GM23248 (cell line): Measurements from ENCODE around the gene MCM3. TPM values are rescaled to one million over a fixed set of nuclear protein-coding genes. Genes with fewer than 3 reads are reported as not detected.
A peak's percentile ranks its signal among the peaks of the same experiment; 100 is the strongest.

Experiments used
- DNase-seq: peaks from one replicate; pipeline ENCODE4 v3.0.0-alpha.2; 2015
- H2AFZ ChIP-seq: fragments of 200-600 bp; sonication (generic); 2 replicates; pipeline ENCODE4 v1.6.1; 2016; ENCODE audit warnings: antibody characterized with exemption
- H3F3A ChIP-seq: fragments of 200-600 bp; sonication (generic); 2 replicates; pipeline ENCODE4 v1.6.1; 2016; ENCODE audit warnings: mild to moderate bottlenecking, antibody characterized with exemption, mixed run types; ENCODE audit not compliant: insufficient read depth
- H3K27ac ChIP-seq: fragments of 200-600 bp; sonication (generic); 2 replicates; pipeline ENCODE4 v1.5.1; 2016; ENCODE audit warnings: mild to moderate bottlenecking
- H3K27me3 ChIP-seq: fragments of 200-600 bp; sonication (generic); replicated peaks from 2 replicates; pipeline ENCODE4 v1.6.1; 2016; ENCODE audit warnings: mild to moderate bottlenecking; ENCODE audit not compliant: insufficient read depth
- H3K36me3 ChIP-seq: fragments of 200-600 bp; sonication (generic); 2 replicates; pipeline ENCODE4 v1.6.1; 2016; ENCODE audit warnings: low read depth, mild to moderate bottlenecking
- H3K4me1 ChIP-seq: fragments of 200-600 bp; sonication (generic); 2 replicates; pipeline ENCODE4 v1.6.1; 2016; ENCODE audit warnings: mild to moderate bottlenecking; ENCODE audit not compliant: insufficient read depth
- H3K4me2 ChIP-seq: fragments of 200-600 bp; sonication (generic); one replicate; pipeline ENCODE4 v1.6.1; 2016; ENCODE audit warnings: mild to moderate bottlenecking; ENCODE audit not compliant: unreplicated experiment
- H3K4me3 ChIP-seq: fragments of 200-600 bp; sonication (generic); 2 replicates; pipeline ENCODE4 v1.5.1; 2016; ENCODE audit warnings: mild to moderate bottlenecking
- H3K79me2 ChIP-seq: fragments of 200-600 bp; sonication (generic); 2 replicates; pipeline ENCODE4 v1.6.1; 2016; ENCODE audit warnings: mild to moderate bottlenecking; ENCODE audit not compliant: insufficient read depth
- H3K9ac ChIP-seq: fragments of 200-600 bp; sonication (generic); 2 replicates; pipeline ENCODE4 v1.6.1; 2016; ENCODE audit warnings: mild to moderate bottlenecking
- H3K9me2 ChIP-seq: fragments of 200-600 bp; sonication (generic); 2 replicates; pipeline ENCODE4 v1.6.1; 2016; ENCODE audit warnings: mixed run types, mild to moderate bottlenecking, moderate library complexity; ENCODE audit not compliant: insufficient read depth
- H3K9me3 ChIP-seq: fragments of 200-600 bp; sonication (generic); one replicate; pipeline ENCODE4 v1.6.1; 2017; ENCODE audit warnings: low read depth
- H4K20me1 ChIP-seq: fragments of 200-600 bp; sonication (generic); 2 replicates; pipeline ENCODE4 v1.6.0; 2016; ENCODE audit not compliant: insufficient read depth
- EZH2 ChIP-seq: fragments of 200-600 bp; sonication (generic); IDR thresholded peaks from 2 replicates; pipeline ENCODE4 v1.6.1; 2018; ENCODE audit warnings: antibody characterized with exemption, mild to moderate bottlenecking; ENCODE audit not compliant: insufficient read depth, poor library complexity, severe bottlenecking
- EZH2phosphoT487 ChIP-seq: fragments of 200-600 bp; sonication (generic); IDR thresholded peaks from 2 replicates; pipeline ENCODE4 v1.6.1; 2018; ENCODE audit warnings: antibody characterized with exemption, moderate library complexity, mild to moderate bottlenecking, low read depth; ENCODE audit not compliant: insufficient read depth
- WGBS, 2 experiments: methylation state at CpG; one replicate each; pipeline ENCODE4 v1.1.6; 2015 to 2017; ENCODE audit warnings: low lambda C conversion rate in 2 of 2, low coverage in 1 of 2; ENCODE audit errors: missing lambda C conversion rate in 2 of 2; 5-methylcytosine and 5-hydroxymethylcytosine counted together
- in situ Hi-C: fragments of 300-500 bp; cut with MboI; formaldehyde crosslinking; loops from 2 replicates; pipeline ENCODE4 v1.15.0; 2020
- polyA plus RNA-seq: library from polyadenylated mRNA; unstranded; fragments of >200 nt; fragmentation: Nextera tagmentation; extraction: Ambion mirVana; gene quantifications from 2 replicates; pipeline ENCODE4 v1.2.1, GENCODE V29; 2016
- total RNA-seq: library from RNA; depleted of rRNA; stranded (reverse); fragments of >200 nt; shearing (Covaris generic); gene quantifications from 2 replicates; pipeline ENCODE4 v1.2.3, GENCODE V29; 2014

The MCM3 gene
- total and polyA plus RNA-seq, 2 experiments from 2014 or later = 29.8 to 41.8 TPM

DNA sequence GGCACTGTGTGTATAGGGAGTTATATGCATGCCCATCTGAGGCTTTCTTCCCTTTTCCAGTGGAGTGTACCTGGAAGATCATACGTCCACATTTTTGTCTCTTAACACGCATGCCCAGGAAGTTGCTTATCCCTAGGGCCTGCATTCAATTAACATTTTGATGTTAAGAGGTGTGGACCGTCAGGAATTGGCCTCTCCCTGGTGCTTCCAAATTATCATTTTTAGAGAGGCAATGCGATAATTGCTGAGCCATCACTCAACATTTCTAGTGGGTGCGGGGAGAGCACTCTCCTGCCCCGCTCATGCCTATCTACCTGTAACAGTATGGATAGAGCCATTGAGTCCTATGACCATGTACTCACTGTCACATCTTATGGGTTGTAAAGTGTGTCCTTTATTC is 39.6 kb upstream of the MCM3 start:
- Histone ChIP-seq H3K4me3 (no peak overlapping the region), H2AFZ (no peak overlapping the region), H3K4me2 (no peak overlapping the region), H3K79me2 (no peaks in the 10 kb centered on the region), H4K20me1 (no peaks in the 10 kb centered on the region), H3K9me3 (no peaks in the 10 kb centered on the region), H3K9me2 (no peaks in the 10 kb centered on the region), H3K9ac (no peak overlapping the region), H3F3A (no peaks in the 10 kb centered on the region), H3K4me1 (no peaks in the 10 kb centered on the region), H3K27ac (no peak overlapping the region), H3K27me3 (0 out of 2 replicates have a peak, but pooled peaks cover 4% of the 10 kb centered on the region), H3K36me3 (no peaks in the 10 kb centered on the region)
- DNase-seq = no peak
- WGBS, 2 experiments = 78 to 83% methylated on average over 6 of the region's 6 CpGs
- in situ Hi-C loops = no loop called here
- TF ChIP-seq EZH2phosphoT487 (no peak), EZH2 (no peak)

DNA sequence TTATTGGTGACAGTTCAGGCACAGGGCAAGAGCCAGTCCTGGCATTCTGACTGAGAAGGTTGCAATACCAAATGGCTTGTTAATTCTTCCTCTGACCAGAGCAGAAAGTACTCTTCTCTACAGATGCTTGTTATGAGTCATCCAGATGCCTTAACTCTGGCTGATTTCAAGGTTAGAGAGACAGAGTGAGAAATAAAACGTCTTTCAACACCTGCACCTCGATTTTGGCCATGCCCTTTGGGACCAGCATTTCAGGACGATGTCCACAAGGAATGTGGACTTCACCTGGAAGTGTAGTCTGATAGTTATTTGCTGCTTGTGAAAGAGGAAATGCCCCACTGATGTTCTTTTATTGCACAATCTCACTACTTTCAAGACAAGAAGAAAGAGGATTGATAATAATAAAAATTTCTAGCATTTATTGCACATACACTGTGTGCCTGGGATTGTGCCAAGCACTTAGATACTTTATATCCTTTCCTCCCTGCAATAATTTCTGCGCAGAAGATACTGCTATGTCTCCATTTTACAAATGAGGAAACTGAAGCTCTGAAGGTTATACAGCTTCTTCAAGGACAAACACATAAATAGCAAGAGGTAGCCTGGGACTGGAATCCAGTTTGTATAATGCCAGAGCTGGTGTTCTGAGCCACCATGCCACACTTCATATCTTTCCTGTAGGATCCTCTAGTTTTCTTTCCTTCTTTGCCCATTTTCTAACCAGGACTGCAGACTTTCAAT is 33.5 kb upstream of the MCM3 start:
- Histone ChIP-seq H3K4me3 (no peak overlapping the region), H3K27me3 (no peaks in the 10 kb centered on the region), H3K9me3 (no peaks in the 10 kb centered on the region), H3K4me1 (peaks cover 8% of the 10 kb centered on the region), H2AFZ (no peak overlapping the region), H3K79me2 (no peaks in the 10 kb centered on the region), H3F3A (peaks cover 14% of the 10 kb centered on the region; the same call in 1 of the 2 replicates), H3K4me2 (no peak overlapping the region), H3K27ac (no peak overlapping the region), H3K9me2 (no peaks in the 10 kb centered on the region), H3K36me3 (no peaks in the 10 kb centered on the region), H4K20me1 (no peaks in the 10 kb centered on the region), H3K9ac (no peak overlapping the region)
- in situ Hi-C loops = no loop called here
- 24 to 26% methylated on average over 4 of the region's 4 CpGs for WGBS, 2 experiments
- TF ChIP-seq EZH2phosphoT487 = no peak
- TF ChIP-seq EZH2 = no peak
- DNase-seq = peak; percentile 85

DNA sequence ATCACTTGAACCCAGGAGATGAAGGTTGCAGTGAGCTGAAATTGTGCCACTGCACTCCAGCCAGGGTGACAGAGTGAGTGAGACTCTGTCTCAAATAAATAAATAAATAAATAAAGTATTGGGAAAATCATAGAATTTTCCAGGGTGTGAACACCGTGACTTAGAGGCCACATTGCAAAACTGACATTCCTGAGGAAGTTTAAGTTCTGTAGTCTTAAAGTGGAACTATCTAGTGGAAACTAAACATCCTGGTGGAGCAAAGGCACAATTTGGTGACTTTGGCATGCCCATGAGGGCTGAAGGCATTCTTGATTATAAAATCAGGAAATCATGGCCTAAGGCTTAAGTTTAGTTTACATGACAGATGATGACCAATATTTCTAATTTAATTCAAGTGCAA is 32.7 kb upstream of the MCM3 start:
- TF ChIP-seq EZH2 = no peak
- no peak for TF ChIP-seq EZH2phosphoT487
- Histone ChIP-seq H3K27ac (no peak overlapping the region), H3K9ac (no peak overlapping the region), H3K9me2 (no peaks in the 10 kb centered on the region), H3K4me2 (no peak overlapping the region), H3K4me3 (no peak overlapping the region), H3K36me3 (no peaks in the 10 kb centered on the region), H3K79me2 (no peaks in the 10 kb centered on the region), H3K9me3 (no peaks in the 10 kb centered on the region), H2AFZ (no peak overlapping the region), H4K20me1 (no peaks in the 10 kb centered on the region), H3F3A (peaks cover 14% of the 10 kb centered on the region; the same call in 1 of the 2 replicates), H3K4me1 (peaks cover 8% of the 10 kb centered on the region), H3K27me3 (no peaks in the 10 kb centered on the region)
- peak; percentile 19 for DNase-seq
- in situ Hi-C loops = no loop called here
- 48 to 59% methylated on average over 1 of the region's 1 CpG for WGBS, 2 experiments

DNA sequence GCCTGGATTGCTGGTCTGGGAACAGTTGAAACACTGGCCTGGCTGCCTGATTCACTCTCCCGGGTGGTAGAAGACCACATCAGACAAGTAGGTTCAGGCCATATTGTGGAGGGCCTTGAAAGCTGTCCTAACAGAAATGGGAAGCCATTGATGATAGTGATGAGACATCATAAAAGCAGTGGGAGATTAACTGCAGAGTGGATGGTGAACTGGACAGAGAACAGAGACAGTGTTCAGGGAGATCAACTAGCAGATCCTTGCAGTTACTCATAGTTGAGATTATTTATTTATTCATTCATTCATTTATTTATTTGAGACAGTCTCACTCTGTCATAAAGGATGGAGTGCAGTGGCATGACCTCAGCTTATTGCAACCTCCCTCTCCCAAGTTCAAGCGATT is 30.2 kb upstream of the MCM3 start:
- TF ChIP-seq EZH2phosphoT487 = no peak
- no peak for TF ChIP-seq EZH2
- DNase-seq = no peak
- H3K4me2 ChIP-seq = no peak overlapping the region
- no peak overlapping the region for H3K27ac ChIP-seq
- no peaks in the 10 kb centered on the region for H4K20me1 ChIP-seq
- no peaks in the 10 kb centered on the region for H3K9me2 ChIP-seq
- H2AFZ ChIP-seq = no peak overlapping the region
- H3K9ac ChIP-seq = no peak overlapping the region
- in situ Hi-C loops = no loop called here
- no peaks in the 10 kb centered on the region for H3K9me3 ChIP-seq
- H3F3A ChIP-seq = peaks cover 14% of the 10 kb centered on the region; the same call in 1 of the 2 replicates
- no peak overlapping the region for H3K4me3 ChIP-seq
- 54 to 74% methylated on average over 2 of the region's 2 CpGs for whole genome bisulfite sequencing, 2 experiments
- H3K79me2 ChIP-seq = no peaks in the 10 kb centered on the region
- H3K4me1 ChIP-seq = peaks cover 8% of the 10 kb centered on the region
- no peaks in the 10 kb centered on the region for H3K36me3 ChIP-seq
- no peaks in the 10 kb centered on the region for H3K27me3 ChIP-seq
